Measurements from ENCODE around the gene MORF4L2.
"Not testable (repeated sequence)": the region's sequence is repeated elsewhere in the genome, so short reads cannot be mapped to it uniquely, and the experiment has no call there.

MORF4L2 gene

GRCh38 chrX:103678199-103678993, 8.1 kb downstream of the MORF4L2 start:
- no peak for DNase-seq

- no peak for DNase-seq
These were observed 11.7 kb downstream of the MORF4L2 start for GRCh38 chrX:103674531-103675454.

GRCh38 chrX:103669745-103670144, 16.8 kb downstream of the MORF4L2 start:
- DNase-seq: no peak

GRCh38 chrX:103666202-103667107, 20.0 kb downstream of the MORF4L2 start:
- DNase-seq: no peak

GRCh38 chrX:103663981-103664762, 22.3 kb downstream of the MORF4L2 start:
- DNase-seq: no peak

GRCh38 chrX:103659460-103659859, 27.0 kb downstream of the MORF4L2 start:
- not testable (repeated sequence) for DNase-seq

- no peak for DNase-seq
These were observed 27.6 kb downstream of the MORF4L2 start for GRCh38 chrX:103658681-103659433.

GRCh38 chrX:103657066-103657465, 29.4 kb downstream of the MORF4L2 start:
- not testable (repeated sequence) for DNase-seq

GRCh38 chrX:103656617-103657016, 29.9 kb downstream of the MORF4L2 start:
- no peak for DNase-seq

- DNase-seq: not testable (repeated sequence)
These were observed 31.1 kb downstream of the MORF4L2 start for GRCh38 chrX:103655230-103656000.

GRCh38 chrX:103651151-103651773, 35.2 kb downstream of the MORF4L2 start:
- no peak for DNase-seq

- DNase-seq: no peak
These were observed 38.9 kb downstream of the MORF4L2 start for GRCh38 chrX:103647630-103648029.

- DNase-seq: no peak
These were observed 42.4 kb downstream of the MORF4L2 start for GRCh38 chrX:103644125-103644524.

GRCh38 chrX:103640401-103641155, 45.9 kb downstream of the MORF4L2 start:
- no peak for DNase-seq

GRCh38 chrX:103638479-103639346, 47.8 kb downstream of the MORF4L2 start:
- not testable (repeated sequence) for DNase-seq

- DNase-seq: no peak
These were observed 48.7 kb downstream of the MORF4L2 start for GRCh38 chrX:103637604-103638338.

- no peak for DNase-seq
These were observed 51.1 kb downstream of the MORF4L2 start for GRCh38 chrX:103635436-103635835.
